ENCODE data around the gene CCDC73.

DNA sequence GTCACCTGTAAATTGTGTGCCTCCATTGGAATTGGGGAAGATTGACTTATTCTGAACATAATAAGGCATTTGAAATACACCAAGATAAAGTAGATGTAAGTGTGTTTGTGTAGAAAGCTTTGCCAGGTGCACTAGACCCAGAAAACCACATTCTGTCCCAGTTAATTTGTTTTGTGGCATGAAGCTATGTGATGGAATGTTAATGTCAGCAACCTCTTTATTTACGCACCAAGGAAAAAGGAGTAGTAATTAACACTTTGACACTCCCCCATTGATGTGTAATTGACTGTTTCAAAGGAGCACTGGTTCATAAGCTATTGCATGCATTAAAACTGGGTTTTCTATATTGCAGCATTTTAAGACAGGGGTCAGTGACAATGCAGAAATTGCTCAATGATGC is 196.5 kb downstream of the CCDC73 start:
- TF ChIP-seq, protein P1, sequence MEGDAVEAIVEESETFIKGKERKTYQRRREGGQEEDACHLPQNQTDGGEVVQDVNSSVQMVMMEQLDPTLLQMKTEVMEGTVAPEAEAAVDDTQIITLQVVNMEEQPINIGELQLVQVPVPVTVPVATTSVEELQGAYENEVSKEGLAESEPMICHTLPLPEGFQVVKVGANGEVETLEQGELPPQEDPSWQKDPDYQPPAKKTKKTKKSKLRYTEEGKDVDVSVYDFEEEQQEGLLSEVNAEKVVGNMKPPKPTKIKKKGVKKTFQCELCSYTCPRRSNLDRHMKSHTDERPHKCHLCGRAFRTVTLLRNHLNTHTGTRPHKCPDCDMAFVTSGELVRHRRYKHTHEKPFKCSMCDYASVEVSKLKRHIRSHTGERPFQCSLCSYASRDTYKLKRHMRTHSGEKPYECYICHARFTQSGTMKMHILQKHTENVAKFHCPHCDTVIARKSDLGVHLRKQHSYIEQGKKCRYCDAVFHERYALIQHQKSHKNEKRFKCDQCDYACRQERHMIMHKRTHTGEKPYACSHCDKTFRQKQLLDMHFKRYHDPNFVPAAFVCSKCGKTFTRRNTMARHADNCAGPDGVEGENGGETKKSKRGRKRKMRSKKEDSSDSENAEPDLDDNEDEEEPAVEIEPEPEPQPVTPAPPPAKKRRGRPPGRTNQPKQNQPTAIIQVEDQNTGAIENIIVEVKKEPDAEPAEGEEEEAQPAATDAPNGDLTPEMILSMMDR (IDR thresholded peaks at IDR 0.05 in 4 of 5, conservative IDR thresholded peaks at IDR 0.05 in 1 of 5): no peak
- no peak for TF ChIP-seq POLR2A (IDR thresholded peaks at IDR 0.05)
